GM12874 (cell line): ENCODE measurements around the gene PAFAH2.

Source experiments
- TF ChIP-seq, protein P1 (sequence below): IDR thresholded peaks from 2 replicates; pipeline ENCODE4 v1.5.1; 2011; ENCODE audit warnings: low read depth, mild to moderate bottlenecking, control low read depth, low read length, moderate library complexity; ENCODE audit not compliant: insufficient read depth

The PAFAH2 gene

DNA sequence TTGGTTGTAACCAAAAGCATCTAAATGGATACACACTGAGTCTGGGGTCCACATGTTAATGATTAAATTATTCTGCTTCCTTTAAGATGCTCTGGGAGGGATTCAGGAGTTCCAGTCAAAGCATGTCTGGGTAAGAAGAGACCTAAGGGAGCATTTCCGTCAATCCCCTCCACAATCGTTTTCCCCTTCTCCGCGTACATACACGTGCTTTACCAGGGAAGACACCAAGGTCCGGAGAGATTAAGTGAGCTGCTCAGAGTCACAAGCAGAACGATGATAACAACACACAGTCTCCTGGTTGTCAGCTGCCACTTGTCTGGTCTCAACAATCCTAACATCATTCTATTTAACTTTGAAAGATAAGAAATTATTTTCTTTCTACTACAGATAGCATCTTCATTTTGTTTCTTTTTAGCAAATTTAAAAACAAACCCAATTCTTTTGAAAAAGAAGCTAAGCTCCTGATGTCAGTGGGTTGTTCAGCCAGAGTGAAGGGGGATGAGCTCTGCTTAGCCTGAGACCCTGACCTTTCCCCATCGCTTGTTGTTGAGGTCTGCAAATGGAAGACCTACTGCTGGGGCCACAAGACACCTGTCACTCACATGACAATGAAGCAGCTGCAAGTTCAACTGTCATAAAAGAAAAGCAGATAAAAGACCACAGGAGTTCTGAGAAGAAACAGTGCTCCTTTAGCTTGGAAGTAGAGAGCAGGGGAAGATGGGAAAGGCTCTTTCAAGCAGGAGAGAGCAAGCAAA is 4.5 kb downstream of the PAFAH2 start:
- TF ChIP-seq, protein P1, sequence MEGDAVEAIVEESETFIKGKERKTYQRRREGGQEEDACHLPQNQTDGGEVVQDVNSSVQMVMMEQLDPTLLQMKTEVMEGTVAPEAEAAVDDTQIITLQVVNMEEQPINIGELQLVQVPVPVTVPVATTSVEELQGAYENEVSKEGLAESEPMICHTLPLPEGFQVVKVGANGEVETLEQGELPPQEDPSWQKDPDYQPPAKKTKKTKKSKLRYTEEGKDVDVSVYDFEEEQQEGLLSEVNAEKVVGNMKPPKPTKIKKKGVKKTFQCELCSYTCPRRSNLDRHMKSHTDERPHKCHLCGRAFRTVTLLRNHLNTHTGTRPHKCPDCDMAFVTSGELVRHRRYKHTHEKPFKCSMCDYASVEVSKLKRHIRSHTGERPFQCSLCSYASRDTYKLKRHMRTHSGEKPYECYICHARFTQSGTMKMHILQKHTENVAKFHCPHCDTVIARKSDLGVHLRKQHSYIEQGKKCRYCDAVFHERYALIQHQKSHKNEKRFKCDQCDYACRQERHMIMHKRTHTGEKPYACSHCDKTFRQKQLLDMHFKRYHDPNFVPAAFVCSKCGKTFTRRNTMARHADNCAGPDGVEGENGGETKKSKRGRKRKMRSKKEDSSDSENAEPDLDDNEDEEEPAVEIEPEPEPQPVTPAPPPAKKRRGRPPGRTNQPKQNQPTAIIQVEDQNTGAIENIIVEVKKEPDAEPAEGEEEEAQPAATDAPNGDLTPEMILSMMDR, result no peak

DNA sequence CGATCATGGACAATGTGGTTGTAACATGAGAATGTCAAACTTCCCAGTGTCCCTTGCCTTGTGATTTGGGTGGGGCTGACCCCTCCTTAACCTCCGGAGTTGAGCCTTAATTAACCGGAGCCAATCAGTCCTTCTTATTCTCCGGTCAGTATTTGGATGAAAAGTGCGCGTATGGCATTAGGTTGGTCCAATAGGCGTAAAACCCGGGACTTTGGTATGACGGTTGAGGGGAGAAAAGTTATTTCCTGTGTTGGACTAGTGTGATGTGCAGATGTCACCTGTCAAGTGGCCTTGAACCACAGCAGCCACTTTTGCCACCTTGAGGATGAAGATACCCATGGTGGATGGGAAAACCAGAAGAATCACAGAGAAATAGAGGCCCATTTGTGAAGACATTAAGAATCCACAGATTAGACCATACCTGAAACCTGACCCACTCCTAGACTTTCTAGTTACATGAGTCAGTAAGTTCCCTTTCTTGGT is 5.1 kb downstream of the PAFAH2 start:
- TF ChIP-seq, protein P1, result no peak

DNA sequence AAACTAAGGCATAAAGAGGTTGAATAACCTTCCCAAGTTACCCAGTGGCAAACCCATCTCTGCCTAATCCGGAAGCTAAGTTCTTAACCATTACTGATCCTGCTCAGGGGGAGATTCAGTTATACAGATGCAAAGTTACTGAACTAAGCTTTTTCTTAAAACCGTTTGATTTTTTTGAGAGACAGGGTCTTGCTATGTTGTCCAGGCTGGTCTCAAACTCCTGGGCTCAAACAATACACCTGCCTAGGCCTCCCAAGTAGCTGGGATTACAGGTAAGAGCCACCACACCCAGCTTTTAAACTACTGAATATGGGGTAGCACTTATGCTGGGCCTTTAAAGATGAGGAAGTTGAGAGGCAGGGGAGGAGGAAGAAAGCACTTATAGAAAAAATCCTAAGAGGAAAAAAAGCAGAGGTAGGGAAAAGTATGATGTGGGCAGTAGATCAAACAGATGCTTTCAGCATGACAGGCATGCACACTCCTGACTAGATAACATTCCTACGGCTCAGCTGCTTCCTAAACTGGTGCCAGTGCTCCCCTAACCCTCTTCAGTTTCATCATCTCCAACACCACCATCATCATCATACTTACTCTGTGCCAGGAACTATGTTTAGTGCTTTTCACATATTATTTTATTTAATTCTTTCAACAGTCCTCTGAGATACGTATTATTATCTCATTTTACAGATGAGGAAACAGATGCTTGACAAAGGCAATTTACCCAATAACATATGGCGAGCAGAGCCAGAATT is 5.8 kb downstream of the PAFAH2 start:
- TF ChIP-seq, protein P1, result no peak

DNA sequence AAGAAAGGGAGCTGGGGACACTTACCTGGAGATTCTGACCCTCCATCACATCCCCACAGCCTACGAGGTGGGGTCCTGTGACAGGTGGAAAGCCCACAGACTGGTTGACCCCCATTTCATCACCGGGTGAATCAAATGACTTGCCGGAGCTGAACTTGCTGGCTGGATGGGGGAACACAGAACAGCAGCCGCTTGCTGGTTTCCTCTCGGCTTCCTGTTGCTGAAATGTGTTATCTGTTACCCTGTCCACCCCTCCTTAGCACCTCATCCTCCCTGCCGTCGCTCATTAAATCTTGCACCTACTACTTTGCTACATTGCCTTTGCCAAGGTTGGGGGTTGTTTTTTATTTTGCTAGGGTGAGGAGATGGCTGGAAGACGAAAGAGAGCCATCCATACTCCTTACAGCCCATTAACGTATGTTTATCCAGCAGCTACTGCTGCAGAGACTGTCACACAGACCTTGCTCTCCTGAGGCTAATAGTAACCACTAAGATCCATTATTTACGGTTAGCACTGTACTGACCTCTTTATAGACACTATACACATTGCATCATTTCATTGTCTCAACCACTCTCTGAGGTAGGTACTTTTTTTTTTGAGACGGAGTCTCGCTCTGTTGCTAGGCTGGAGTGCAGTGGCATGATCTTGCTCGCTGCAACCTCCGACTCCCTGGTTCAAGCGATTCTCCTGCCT is 7.0 kb downstream of the PAFAH2 start:
- TF ChIP-seq, protein P1, result no peak

DNA sequence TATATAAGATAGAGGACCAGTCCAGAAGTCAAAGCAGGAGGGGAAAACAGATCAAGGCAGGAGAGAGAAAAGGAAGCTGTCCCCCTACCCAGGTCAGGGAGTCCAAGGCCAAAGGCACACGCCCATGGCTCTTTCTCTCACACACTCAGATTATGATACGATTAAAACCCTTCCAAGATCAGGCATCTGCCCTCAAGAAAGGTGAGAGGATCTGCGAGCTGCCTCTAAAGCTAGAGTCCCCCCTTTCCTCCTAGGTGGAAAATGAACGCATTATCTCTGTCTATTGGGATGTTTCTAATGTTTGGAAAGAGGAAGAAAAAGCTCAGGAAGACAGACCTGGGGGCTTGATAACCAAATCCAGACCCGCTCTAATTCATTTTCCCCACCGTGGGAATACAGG is 7.6 kb downstream of the PAFAH2 start:
- TF ChIP-seq, protein P1, result no peak

DNA sequence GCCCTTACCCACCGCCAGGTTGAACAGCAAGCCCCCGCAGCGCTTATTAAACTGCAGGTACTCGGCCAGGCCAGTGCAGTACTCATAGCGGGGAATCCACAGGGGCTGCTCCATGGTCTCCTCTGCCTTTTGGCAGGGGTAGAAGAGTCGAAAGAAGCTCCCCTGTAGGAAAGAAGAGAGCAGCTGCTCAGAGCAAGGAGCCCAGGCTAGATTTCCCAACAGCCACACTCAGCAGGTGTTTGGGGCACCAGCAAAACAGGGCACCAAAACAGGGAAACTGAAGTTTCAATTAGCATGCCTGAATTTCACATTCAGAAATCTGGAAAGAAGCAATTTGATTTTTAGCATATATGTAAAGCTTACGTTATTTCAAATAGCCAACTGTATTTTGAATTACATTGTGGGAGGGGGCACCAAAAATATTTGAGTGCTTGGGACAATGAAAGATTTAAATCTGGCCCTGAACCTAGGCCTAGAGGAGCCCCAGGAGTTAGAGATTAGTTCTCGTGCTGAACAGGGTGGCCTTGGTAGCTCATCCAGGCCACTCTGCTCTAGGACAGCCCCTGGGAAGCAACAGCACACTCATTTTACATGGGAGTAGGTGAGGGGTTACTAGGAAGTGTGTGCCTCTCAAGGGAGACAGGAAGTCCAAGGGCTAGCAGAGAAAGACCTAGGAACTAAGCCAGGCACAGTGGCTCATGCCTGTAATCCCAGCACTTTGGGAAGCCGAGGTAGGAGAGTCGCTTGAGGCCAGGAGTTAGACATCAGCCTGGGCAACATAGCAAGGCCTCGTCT is 8.2 kb downstream of the PAFAH2 start:
- TF ChIP-seq, protein P1, result no peak
